H9 (cell line): Measurements from ENCODE around the gene SLC44A3. TPM values are rescaled to one million over a fixed set of nuclear protein-coding genes. Genes with fewer than 3 reads are reported as not detected.

ENCODE experiments used
- DNase-seq: peaks from one replicate; pipeline ENCODE4 v3.0.0-alpha.2; 2017
- H2AFZ ChIP-seq: one replicate; pipeline ENCODE4 v1.6.1; 2013; ENCODE audit warnings: mild to moderate bottlenecking, low read length, control low read depth, moderate library complexity
- H2AK5ac ChIP-seq: 2 replicates; pipeline ENCODE4 v1.6.1; 2013; ENCODE audit warnings: low read length, control low read depth, mixed read lengths; ENCODE audit not compliant: insufficient read length
- H2BK120ac ChIP-seq: one replicate; pipeline ENCODE4 v1.6.1; 2013; ENCODE audit warnings: low read depth, mild to moderate bottlenecking, low read length, control low read depth, inconsistent platforms; ENCODE audit not compliant: poor library complexity, severe bottlenecking
- H2BK12ac ChIP-seq: 2 replicates; pipeline ENCODE4 v1.6.1; 2013; ENCODE audit warnings: low read length, control low read depth, mixed read lengths, low read depth; ENCODE audit not compliant: insufficient read length
- H2BK15ac ChIP-seq: 2 replicates; pipeline ENCODE4 v1.6.1; 2013; ENCODE audit warnings: low read depth, low read length, control low read depth
- H2BK20ac ChIP-seq: one replicate; pipeline ENCODE4 v1.6.1; 2013; ENCODE audit warnings: low read depth, mild to moderate bottlenecking, low read length, control low read depth, inconsistent platforms; ENCODE audit not compliant: poor library complexity, severe bottlenecking
- H2BK5ac ChIP-seq: 2 replicates; pipeline ENCODE4 v1.6.1; 2013; ENCODE audit warnings: low read length, control low read depth, mixed read lengths; ENCODE audit not compliant: insufficient read length
- H3K14ac ChIP-seq: 2 replicates; pipeline ENCODE4 v1.6.1; 2013; ENCODE audit warnings: low read length, control low read depth; ENCODE audit not compliant: insufficient read depth
- H3K18ac ChIP-seq: 2 replicates; pipeline ENCODE4 v1.6.1; 2013; ENCODE audit warnings: low read depth, mild to moderate bottlenecking, mixed read lengths, low read length, control low read depth; ENCODE audit not compliant: insufficient read length
- H3K23ac ChIP-seq: 2 replicates; pipeline ENCODE4 v1.6.1; 2013; ENCODE audit warnings: low read length, control low read depth, mixed read lengths, low read depth; ENCODE audit not compliant: insufficient read length
- H3K23me2 ChIP-seq: 2 replicates; pipeline ENCODE4 v1.6.1; 2013; ENCODE audit warnings: low read depth, mild to moderate bottlenecking, mixed read lengths, low read length, control low read depth; ENCODE audit not compliant: insufficient read length, poor library complexity, severe bottlenecking
- H3K27ac ChIP-seq: 2 replicates; pipeline ENCODE4 v1.5.1; 2013; ENCODE audit warnings: low read length, control low read depth, mixed read lengths, low read depth; ENCODE audit not compliant: insufficient read length
- H3K27me3 ChIP-seq: 2 replicates; pipeline ENCODE4 v1.6.1; 2013; ENCODE audit warnings: low read length, control low read depth, inconsistent platforms; ENCODE audit not compliant: insufficient read depth
- H3K4ac ChIP-seq: 2 replicates; pipeline ENCODE4 v1.6.1; 2013; ENCODE audit warnings: low read depth, mild to moderate bottlenecking, control low read depth, inconsistent platforms, low read length, moderate library complexity
- H3K4me1 ChIP-seq: 2 replicates; pipeline ENCODE4 v1.6.1; 2013; ENCODE audit warnings: low read length, control low read depth, inconsistent platforms; ENCODE audit not compliant: insufficient read depth
- H3K4me2 ChIP-seq: 2 replicates; pipeline ENCODE4 v1.6.1; 2013; ENCODE audit warnings: low read length, control low read depth, mixed read lengths; ENCODE audit not compliant: insufficient read length, insufficient read depth
- H3K56ac ChIP-seq: 2 replicates; pipeline ENCODE4 v1.6.1; 2013; ENCODE audit warnings: low read depth, mild to moderate bottlenecking, mixed read lengths, low read length, control low read depth; ENCODE audit not compliant: insufficient read length
- H3K79me1 ChIP-seq: 2 replicates; pipeline ENCODE4 v1.6.1; 2013; ENCODE audit warnings: low read depth, mild to moderate bottlenecking, moderate library complexity, low read length, control low read depth, inconsistent platforms; ENCODE audit not compliant: insufficient read depth, poor library complexity, severe bottlenecking
- H3K79me2 ChIP-seq: 2 replicates; pipeline ENCODE4 v1.6.1; 2013; ENCODE audit warnings: low read length, control low read depth, inconsistent platforms; ENCODE audit not compliant: insufficient read depth
- H3K9ac ChIP-seq: 2 replicates; pipeline ENCODE4 v1.6.1; 2013; ENCODE audit warnings: low read length, control low read depth, mixed read lengths; ENCODE audit not compliant: insufficient read length; ENCODE audit errors: extremely low read depth
- H3K9me3 ChIP-seq: one replicate; pipeline ENCODE4 v1.6.1; 2013; ENCODE audit warnings: low read depth, low read length, inconsistent platforms; ENCODE audit not compliant: control insufficient read depth
- H3T11ph ChIP-seq: one replicate; pipeline ENCODE4 v1.6.1; 2013; ENCODE audit warnings: mild to moderate bottlenecking, low read length, control low read depth, inconsistent platforms
- H4K20me1 ChIP-seq: one replicate; pipeline ENCODE4 v1.6.1; 2013; ENCODE audit not compliant: control insufficient read depth, insufficient read length, insufficient read depth
- H4K5ac ChIP-seq: 2 replicates; pipeline ENCODE4 v1.6.1; 2013; ENCODE audit warnings: low read depth, mild to moderate bottlenecking, mixed read lengths, low read length, control low read depth; ENCODE audit not compliant: insufficient read length
- H4K8ac ChIP-seq: replicated peaks from 2 replicates; pipeline ENCODE4 v1.6.1; 2013; ENCODE audit warnings: low read length, control low read depth, mixed read lengths, low read depth; ENCODE audit not compliant: insufficient read length
- H4K91ac ChIP-seq: 2 replicates; pipeline ENCODE4 v1.6.1; 2013; ENCODE audit warnings: low read depth, mild to moderate bottlenecking, moderate library complexity, mixed read lengths, low read length, control low read depth; ENCODE audit not compliant: insufficient read length
- H3K27ac Mint-ChIP-seq, 3 experiments: 2 replicates in 2 of 3; 3 replicates in 1 of 3; pipeline ENCODE4 v1.8.0; 2020 to 2021; ENCODE audit warnings: mixed read lengths in 3 of 3, mild to moderate bottlenecking in 1 of 3, moderate library complexity in 1 of 3
- H3K27me3 Mint-ChIP-seq: 2 replicates; pipeline ENCODE4 v1.8.0; 2021; ENCODE audit warnings: low read depth, mild to moderate bottlenecking, moderate library complexity, mixed read lengths
- H3K36me3 Mint-ChIP-seq, 3 experiments: 2 replicates in 2 of 3; 3 replicates in 1 of 3; pipeline ENCODE4 v1.8.0; 2020 to 2021; ENCODE audit warnings: low read depth in 3 of 3, mixed read lengths in 3 of 3; ENCODE audit not compliant: insufficient read depth in 1 of 3
- H3K4me1 Mint-ChIP-seq, 2 experiments: 2 replicates each; pipeline ENCODE4 v1.8.0; 2020; ENCODE audit warnings: mixed read lengths in 2 of 2
- H3K4me3 Mint-ChIP-seq, 2 experiments: 2 replicates in 1 of 2; 3 replicates in 1 of 2; pipeline ENCODE4 v1.8.0; 2020 to 2021; ENCODE audit warnings: mild to moderate bottlenecking in 2 of 2, mixed read lengths in 2 of 2, moderate library complexity in 1 of 2
- H3K9me3 Mint-ChIP-seq, 2 experiments: 2 replicates in 1 of 2; 3 replicates in 1 of 2; pipeline ENCODE4 v1.8.0; 2020; ENCODE audit warnings: mild to moderate bottlenecking in 2 of 2, mixed read lengths in 2 of 2, moderate library complexity in 1 of 2
- WGBS: extraction: QIAGEN DNeasy Blood & Tissue Kit; methylation state at CpG from one replicate; pipeline ENCODE4 v1.1.7; 2013; ENCODE audit warnings: missing lambda C conversion rate, low lambda C conversion rate, mixed read lengths; ENCODE audit not compliant: insufficient read length; ENCODE audit errors: extremely low coverage; 5-methylcytosine and 5-hydroxymethylcytosine counted together
- total RNA-seq: library from RNA; stranded (reverse); gene quantifications from 2 replicates; pipeline ENCODE4 v1.2.1, GENCODE V29; 2021
- TF ChIP-seq, protein P1 (sequence below): fragments of 200-600 bp; sonication (generic); conservative IDR thresholded peaks from 3 replicates; pipeline ENCODE4 v1.8.0; 2021; ENCODE audit warnings: antibody characterized with exemption, mild to moderate bottlenecking

The SLC44A3 gene
- total RNA-seq, 1 experiment from 2014 or later: 5.5 TPM

DNA sequence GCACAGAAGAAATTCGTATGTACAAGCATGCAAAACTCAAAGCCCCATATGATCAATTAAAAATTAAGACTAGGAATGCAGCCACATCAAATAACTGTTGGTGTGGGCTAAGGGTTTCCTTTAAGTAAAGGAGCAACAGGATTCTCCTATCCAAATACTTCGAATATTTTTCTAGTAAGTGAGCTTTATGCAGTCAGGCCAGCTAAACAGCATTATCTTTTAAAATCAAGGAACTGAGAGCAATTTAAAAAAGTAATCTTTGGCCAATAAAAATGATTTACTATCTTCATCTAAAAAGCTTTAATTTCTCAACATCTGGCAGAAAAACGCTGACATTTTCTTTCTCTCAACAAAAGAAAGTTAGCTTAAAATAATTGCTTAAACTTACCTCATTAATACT lies 87.0 kb downstream of the SLC44A3 start:
- Histone ChIP-seq H3K27me3 (no peaks in the 10 kb centered on the region), H4K8ac (no peak overlapping the region), H3K23me2 (no peaks in the 10 kb centered on the region), H2AFZ (no peak overlapping the region), H3K4ac (no peak overlapping the region), H3K56ac (no peak overlapping the region), H3K9me3 (no peaks in the 10 kb centered on the region), H3K79me2 (peaks cover 48% of the 10 kb centered on the region), H4K20me1 (no peaks in the 10 kb centered on the region), H2BK120ac (no peak overlapping the region), H3K4me2 (no peak overlapping the region), H3K18ac (no peak overlapping the region), H3K27ac (no peak overlapping the region), H3K23ac (no peak overlapping the region), H3K9ac (no peak overlapping the region), H4K91ac (no peak overlapping the region), H4K5ac (no peak overlapping the region), H3K4me1 (peaks cover 16% of the 10 kb centered on the region), H2BK15ac (no peak overlapping the region), H2AK5ac (no peak overlapping the region), H3T11ph (no peak overlapping the region), H3K79me1 (peaks cover 22% of the 10 kb centered on the region), H3K14ac (no peak overlapping the region), H2BK5ac (no peak overlapping the region), H2BK20ac (no peak overlapping the region), H2BK12ac (no peak overlapping the region)
- no peak for DNase-seq
- TF ChIP-seq, protein P1, sequence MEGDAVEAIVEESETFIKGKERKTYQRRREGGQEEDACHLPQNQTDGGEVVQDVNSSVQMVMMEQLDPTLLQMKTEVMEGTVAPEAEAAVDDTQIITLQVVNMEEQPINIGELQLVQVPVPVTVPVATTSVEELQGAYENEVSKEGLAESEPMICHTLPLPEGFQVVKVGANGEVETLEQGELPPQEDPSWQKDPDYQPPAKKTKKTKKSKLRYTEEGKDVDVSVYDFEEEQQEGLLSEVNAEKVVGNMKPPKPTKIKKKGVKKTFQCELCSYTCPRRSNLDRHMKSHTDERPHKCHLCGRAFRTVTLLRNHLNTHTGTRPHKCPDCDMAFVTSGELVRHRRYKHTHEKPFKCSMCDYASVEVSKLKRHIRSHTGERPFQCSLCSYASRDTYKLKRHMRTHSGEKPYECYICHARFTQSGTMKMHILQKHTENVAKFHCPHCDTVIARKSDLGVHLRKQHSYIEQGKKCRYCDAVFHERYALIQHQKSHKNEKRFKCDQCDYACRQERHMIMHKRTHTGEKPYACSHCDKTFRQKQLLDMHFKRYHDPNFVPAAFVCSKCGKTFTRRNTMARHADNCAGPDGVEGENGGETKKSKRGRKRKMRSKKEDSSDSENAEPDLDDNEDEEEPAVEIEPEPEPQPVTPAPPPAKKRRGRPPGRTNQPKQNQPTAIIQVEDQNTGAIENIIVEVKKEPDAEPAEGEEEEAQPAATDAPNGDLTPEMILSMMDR: no peak
- peaks cover 46 to 47% of the 10 kb centered on the region in 2 experiments for H3K4me1 Mint-ChIP-seq
- WGBS: no CpG with 5 or more reads among the region's 3 CpGs
- H3K9me3 Mint-ChIP-seq: no peaks in the 10 kb centered on the region
- H3K4me3 Mint-ChIP-seq: no peak overlapping the region
- H3K36me3 Mint-ChIP-seq: peaks cover 30 to 50% (median 31%) of the 10 kb centered on the region in 3 experiments
- no peak overlapping the region for H3K27ac Mint-ChIP-seq
- no peaks in the 10 kb centered on the region for H3K27me3 Mint-ChIP-seq
